Stimulated activated CD4-positive, alpha-beta T cell treated with anti-CD3 and anti-CD28 coated beads, Interleukin-4, amount 100 ng/mL, for 1 hour (primary cell): ENCODE data around the gene SETDB2.

ENCODE experiments used
- DNase-seq: peaks from one replicate; pipeline ENCODE4 v3.0.0-alpha.2; 2020

The SETDB2 gene

GRCh38 chr13:49533591-49534269 lies 89.7 kb downstream of the SETDB2 start:
- DNase-seq = no peak

GRCh38 chr13:49536144-49536873 lies 92.2 kb downstream of the SETDB2 start:
- no peak for DNase-seq

- no peak for DNase-seq
Observed at GRCh38 chr13:49538404-49538803, 94.3 kb downstream of the SETDB2 start.

- no peak for DNase-seq
Observed at GRCh38 chr13:49539313-49539712, 95.2 kb downstream of the SETDB2 start.

DNA sequence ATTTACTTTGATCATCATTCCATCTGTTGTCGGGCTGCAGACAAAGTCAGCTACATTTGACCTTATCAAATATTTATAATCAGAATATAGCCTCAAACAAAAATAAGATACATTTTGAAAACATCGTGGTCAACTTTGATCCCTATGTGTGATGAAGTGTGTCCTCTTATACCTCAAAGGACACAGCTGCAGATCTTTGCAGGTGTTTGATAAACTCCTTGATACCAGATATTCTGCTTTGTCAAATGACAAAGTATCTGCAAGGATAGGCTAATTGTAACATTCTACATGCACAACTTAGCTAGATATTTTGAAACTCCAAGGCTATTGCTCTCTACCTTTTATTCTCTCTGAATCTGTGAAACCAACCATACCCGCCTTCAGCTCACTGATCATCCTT lies 95.7 kb downstream of the SETDB2 start:
- no peak for DNase-seq

DNA sequence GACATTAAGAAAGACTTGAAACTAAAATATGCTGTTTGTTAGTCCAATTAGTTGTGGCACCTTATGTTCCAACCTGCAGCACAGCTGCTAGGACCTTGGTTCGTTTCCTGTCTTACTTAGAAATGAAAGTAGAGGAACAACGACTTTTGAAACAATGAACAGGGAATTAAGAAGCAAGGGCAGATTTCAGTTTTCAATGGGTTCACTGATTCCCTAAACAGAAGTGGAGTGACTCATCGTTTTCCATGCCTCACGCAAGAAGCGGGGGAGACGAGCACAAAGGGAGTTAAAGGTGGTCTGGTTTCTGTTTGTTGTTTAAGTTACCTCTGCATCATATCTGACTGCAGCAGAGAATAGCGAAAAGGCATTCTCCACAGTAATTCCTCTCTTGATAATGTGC lies 96.5 kb downstream of the SETDB2 start:
- no peak for DNase-seq

DNA sequence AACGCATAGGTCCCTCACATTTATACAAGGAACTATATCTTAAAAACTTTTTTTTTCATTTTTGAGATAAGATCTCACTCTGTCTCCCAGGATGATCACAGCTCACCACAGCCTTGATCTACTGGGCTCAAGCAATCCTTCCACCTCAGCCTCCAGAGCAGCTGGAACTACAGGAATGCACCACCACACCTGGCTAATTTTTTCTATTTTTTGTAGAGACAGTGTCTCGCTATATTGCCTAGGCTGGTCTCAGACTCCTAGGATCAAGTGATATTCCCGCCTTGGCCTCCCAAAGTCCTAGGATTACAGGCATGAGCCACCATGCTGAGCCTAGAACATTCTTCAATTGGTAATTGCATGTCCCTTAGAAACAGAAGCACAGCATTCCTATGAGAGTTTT lies 99.6 kb downstream of the SETDB2 start:
- no peak for DNase-seq
